Measurements from ENCODE around the gene WDR1.

WDR1 gene

DNA sequence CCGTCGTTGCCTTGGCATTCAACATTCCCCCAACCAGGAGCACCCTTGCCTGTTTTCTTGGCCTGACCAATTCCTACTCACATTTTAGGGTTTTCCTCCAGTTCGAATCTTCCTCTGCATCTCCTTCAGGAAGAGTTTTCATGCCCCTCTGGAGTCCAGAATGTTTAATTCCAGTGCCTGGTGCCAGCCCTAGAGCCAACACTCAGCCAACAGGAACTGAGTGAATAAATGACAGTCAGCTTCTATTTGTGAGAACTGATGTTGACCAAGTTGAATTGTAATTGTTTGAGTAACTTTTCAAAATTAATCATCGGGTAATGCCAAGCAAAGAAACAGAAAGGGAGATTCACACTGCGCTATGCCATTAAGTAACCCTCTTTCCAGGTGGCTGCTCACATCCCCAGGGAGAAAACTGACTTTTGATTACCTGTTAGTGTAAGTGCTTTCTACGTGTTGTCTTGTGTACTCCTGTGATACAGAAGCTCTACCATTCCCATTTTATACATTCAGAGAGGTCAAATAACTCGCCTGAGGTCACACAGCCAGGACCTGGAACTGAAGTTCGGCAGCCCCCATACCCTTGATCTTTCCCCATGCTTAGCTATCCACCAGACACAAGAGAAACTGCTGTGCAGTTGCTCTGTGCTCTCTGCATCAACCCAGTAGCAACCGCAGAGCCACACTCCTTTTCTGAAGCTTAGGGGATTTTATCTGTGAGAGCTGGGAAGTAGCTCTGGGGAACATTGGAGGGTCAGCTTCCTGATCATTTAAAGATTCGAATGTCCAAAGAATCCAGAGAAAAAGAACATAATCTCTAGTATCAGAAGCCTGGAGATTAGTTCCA, 76.3 kb downstream of the WDR1 start:
- no peak for DNase-seq (ENCODE audit: low read depth)

DNA sequence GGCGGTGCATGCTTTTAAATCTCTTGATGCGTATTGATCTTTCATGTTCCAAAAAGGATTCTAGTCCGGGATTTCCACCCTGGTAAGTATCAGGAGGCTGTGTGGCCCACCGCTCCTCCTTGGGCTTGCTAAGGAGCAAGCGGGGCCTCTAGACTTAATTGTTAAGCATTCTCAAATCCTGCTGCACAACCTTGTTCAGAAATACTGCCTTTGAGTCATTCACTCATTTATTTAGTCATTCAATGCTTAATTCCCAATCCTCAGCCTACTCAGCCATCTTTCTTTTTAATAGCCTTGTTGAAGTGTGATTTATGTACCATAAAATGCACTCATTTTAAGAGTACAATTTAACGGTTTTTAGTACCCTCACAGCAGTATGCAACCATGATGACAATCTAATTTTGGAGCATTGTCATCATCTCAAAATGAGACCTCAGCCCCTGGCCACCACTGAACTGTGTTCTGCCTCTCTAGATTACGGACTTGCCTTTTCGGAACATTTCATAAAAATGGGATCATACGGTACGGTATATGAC, 79.7 kb downstream of the WDR1 start:
- DNase-seq (ENCODE audit: low read depth): no peak

DNA sequence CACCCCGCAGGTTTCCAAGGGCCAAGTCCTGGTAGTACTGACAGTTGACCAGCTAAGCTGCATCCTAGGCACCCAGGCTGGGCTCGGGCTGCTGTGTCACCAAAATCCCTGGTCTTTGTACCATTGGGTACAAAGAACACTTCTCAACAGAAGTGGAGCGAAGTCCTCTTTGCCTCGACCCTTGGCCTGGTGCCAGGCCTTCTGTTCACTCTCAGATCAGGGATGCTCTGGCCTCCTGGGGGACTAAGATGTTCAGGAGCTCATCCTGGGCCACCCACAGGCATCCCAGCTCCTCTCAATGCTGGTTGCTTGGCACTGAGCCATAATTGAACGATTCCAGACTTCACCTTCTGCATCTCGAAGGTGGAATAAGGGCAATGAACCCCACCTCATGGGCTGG, 81.5 kb downstream of the WDR1 start:
- no peak for DNase-seq (ENCODE audit: low read depth)

DNA sequence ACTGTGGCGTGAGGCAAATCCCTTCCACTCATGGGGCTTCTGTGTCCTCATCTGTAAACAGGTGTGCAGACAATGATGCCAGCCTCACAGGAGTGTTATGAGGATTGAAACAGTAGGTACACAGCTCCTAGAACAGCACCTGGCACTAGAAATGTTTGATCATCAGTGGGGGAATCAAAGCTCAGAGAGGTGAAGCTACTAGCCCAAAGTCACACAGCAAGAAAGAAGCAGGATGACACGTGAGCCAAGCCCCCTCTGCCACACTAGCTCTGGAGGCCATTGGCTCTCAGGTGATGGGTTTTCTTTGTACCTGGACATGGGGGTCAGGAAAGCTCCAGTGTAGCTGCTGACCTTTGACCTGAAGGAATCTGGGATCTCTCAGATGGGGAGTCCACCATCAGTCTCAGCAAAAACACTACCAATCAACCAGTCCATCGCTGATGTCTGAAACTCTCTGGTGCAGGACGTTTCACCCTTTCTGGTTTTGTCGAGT, 81.9 kb downstream of the WDR1 start:
- no peak for DNase-seq (ENCODE audit: low read depth)

DNA sequence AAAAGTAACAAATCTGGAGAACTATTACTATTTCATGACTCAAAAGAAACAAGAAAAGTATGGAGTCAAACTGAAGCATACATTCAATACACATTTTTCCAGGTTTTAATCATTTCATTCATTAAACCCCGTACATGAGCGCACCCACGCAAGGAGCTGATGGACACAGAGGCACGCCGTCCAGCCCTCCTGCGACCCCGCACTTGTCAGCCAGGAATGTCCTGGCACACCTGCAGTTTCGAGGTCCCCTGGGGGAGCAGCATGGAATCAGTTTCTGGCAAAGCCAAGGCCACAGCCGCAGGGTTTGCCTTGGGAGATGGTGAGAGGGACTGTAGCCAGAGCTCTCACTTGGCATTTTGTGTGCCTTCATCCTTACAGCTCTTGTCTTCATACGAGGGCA, 82.5 kb downstream of the WDR1 start:
- DNase-seq (ENCODE audit: low read depth): no peak

DNA sequence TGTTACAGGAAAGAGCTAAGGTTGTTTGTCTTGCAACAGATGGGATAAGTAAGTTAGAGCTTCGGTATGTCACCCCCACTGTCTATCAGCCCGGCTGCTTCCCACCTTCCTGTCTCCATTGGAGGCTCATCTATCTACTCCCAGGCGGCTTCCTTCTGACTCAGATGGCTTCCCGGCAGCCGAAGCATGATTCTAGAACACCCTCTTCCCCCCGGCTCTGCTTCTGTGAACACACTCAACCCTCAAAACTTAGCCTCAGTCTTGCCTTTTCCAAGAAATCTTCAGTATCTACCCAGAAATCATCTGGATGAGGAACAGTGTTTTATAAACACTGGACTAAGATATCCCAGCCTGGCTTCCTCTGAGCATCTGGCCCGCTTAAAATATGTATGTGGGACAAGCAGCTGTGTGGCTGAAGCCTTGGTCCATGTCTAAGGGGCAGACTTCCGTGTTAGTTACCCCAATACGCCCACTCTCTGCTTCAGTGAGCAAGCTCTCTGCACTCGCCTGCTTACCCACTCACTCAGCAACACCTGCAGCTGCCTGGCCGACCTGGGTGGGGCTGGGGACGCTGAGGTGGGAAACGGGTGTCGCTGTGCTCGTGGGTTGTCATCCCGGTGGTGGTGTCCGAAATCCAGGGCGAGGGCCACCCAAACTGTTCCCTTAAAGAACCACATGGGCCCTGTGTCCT, 83.3 kb downstream of the WDR1 start:
- DNase-seq (ENCODE audit: low read depth): no peak

DNA sequence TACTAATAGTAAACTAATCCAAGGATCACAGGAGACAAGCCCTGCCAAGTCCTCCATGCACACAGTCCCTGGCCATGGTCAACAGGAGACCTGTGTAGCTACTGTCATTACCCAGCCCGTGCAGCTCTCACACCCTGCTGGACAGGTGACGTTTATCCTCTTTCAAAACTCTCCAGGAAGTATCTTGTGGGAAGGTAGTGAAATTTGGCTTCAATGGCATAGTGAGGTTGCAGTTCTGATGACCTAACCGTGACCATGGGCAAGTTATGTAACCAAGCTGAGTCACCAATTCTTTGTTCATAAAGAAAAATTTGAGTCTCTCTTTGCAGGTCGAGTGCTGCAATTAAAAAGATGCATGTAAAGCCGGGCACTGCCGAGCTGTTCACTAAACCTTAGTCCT, 84.0 kb downstream of the WDR1 start:
- no peak for DNase-seq (ENCODE audit: low read depth)

DNA sequence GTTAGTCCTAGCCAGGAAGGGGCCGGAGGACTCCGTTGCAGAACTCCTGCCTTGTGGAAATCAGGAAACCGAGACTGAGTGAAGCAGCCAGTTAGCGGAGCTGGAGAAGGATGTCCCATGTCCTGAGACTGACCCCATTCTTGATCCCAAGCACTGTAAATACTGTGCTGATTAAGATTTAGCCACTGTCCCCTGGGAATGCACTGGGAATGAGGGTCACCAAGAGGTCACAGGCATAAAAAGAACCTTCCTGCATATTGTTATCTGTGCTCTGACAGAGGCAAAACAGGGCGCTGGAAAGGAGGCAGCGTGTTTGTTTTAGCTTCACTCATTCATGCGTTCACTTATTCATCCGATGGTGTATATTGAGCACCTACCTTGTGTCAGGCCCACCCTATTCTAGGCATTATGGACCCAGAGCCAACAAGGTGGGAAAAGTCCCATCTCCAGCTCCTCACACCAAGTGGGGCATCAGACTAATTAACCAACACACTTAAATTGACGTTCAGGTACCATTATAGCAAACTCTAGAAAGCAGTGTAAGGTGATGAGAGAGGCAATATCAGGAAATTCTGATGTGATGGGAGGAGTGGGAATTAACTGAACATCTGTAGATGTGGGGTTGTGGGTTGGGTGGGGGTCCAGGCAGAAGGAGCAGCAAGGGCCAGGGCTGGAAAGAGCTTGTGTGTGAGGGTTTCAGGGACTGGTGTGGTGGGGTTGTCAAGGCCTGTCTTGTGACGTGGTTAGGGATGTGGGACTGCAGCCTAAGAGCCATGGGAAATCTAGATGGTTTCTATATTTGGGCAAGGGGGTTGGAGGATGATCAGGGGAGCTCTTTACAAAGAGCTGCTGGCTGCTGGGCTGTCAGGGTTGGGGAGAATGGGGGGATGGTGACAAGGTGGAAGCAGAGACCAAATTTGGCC, 84.7 kb downstream of the WDR1 start:
- DNase-seq (ENCODE audit: low read depth): no peak

DNA sequence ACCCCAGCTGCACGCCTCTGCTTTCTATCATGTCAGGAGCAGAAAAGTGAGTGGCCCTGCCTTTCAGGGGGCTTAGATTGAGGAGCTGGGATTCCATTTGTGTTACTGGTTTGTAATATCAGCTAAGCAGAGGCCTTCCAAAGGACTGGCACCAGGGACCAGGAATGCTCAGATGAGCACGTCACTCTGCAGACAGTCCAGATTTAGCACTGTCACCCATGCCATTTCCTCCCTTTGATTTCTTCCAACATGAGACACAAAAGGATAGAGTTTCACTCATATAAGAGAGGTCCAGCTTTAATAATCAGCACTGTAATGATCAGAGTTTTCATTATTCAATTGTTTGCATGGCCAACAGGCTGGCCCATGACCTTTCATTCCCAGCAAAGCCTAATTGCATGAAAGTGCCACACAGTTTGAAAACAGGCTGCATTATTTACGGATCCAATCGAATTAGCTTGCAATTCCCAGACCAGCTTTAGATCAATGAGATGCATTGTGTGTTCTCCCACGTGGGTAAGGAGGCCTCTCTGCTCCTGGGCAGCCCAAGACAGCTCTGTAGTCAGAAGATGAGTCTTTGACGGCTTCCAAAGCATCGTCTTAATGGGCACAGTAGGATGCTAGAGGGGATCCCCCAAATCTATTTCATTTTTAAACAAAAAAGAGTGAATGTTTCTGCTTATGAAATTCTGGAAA, 85.5 kb downstream of the WDR1 start:
- DNase-seq (ENCODE audit: low read depth): no peak

DNA sequence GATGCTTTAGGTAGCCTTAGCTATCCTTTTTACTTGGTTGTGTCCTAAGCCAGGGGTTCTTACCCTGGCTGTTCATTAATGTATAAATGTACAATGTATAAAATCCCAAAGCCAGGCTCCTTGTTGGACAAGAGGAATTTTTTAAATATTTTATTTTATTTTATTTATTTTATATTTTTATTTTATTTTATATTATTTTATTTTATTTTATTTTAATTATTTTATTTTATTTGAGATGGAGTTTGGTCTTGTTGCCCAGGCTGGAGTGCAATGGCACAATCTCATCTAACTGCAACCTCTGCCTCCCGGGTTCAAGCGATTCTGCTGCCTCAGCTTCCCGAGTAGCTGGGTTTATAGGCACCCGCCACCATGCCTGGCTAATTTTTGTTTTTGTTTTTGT, 87.2 kb downstream of the WDR1 start:
- no peak for DNase-seq (ENCODE audit: low read depth)

DNA sequence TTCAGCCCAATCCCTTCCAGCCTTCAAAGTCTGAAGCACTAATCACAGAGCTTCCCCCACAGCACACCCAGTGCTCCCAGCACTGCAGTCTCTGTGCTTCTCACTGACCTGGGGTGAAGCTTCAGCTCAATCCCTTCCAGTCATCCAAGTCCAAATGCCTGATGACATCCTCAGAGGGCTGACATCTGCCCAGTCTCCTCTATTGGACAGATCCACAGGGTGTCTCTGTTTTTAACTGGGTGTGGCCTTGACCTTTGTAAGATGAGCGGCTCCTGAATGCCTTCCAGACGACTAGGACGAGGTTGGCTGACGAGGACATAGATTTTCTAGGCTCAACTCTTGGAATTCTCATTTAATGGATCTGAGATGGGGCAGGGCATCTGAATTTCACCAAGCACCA, 87.7 kb downstream of the WDR1 start:
- no peak for DNase-seq (ENCODE audit: low read depth)

DNA sequence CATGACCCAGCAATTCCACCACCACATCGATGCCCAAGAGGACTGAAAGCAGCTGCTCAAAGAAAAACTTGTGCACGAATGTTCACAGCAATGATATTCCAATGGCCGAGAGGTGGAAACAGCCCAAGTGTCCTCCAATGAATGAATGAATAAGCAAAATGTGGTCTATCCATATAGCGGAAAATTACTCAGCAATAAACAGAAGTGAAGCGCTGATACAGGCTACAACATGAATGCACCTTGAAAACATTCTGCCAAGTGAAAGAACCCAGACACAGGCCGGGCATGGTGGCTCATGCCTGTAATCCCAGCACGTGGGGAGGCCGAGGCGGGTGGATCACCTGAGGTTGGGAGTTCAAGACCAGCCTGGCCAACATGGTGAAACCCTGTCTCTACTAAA, 90.1 kb downstream of the WDR1 start:
- no peak for DNase-seq (ENCODE audit: low read depth)

DNA sequence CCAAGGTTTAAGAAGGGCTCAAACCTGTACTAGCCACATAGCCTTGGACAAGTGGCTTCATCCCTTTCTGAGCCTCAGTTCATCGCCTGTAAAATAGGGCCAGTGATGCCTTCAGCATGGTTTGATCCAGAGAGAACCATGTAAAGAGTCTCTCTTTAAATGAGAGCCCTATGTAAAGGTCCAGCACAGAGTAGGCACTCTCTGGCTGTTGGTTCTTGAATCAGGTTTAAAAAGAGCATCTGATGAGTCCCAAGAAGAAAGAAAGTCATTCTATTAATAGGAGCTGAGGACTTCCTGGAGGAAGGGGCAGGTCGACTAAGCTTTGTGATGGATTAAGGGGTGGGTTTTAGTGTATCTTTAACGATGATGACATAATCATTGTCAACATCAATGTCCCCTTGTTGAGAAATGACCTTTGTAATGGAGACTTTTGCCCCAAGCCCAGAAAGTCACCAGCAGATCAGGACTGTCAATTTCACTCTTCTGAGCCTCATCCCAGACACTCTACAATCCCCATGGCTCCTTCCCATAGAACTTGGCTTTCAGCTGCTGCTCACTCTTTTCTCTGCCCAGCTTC, 91.3 kb downstream of the WDR1 start:
- DNase-seq (ENCODE audit: low read depth): no peak

All from fibroblast of the conjunctiva (primary cell).